RWPE2 (cell line): ENCODE results near the gene TSTD1.
"Not testable (repeated sequence)": the region's sequence is repeated elsewhere in the genome, so short reads cannot be mapped to it uniquely, and the experiment has no call there.

Experiments
- ATAC-seq: fragments of 200-7000 bp; cut with Tn5 transposase; 3 replicates; pipeline ENCODE4 v1.9.1; 2021; ENCODE audit warnings: low read depth
- DNase-seq: peaks from one replicate; pipeline ENCODE4 v3.0.0-alpha.2; 2020; ENCODE audit warnings: low spot score
- H3K27ac ChIP-seq: fragments of 450-650 bp; 2 replicates; pipeline ENCODE4 v1.5.1; 2017; ENCODE audit warnings: mild to moderate bottlenecking; ENCODE audit not compliant: poor library complexity, severe bottlenecking
- H3K27me3 ChIP-seq: fragments of 250-450 bp; sonication (Bioruptor Pico); 2 replicates; pipeline ENCODE4 v1.5.1; 2021; ENCODE audit warnings: mild to moderate bottlenecking, moderate library complexity; ENCODE audit not compliant: insufficient read depth, poor library complexity, severe bottlenecking
- H3K36me3 ChIP-seq: fragments of 250-450 bp; sonication (Bioruptor Pico); 2 replicates; pipeline ENCODE4 v1.5.1; 2020; ENCODE audit warnings: low read depth, mild to moderate bottlenecking, moderate library complexity
- H3K4me1 ChIP-seq: fragments of 250-450 bp; sonication (Bioruptor Pico); 2 replicates; pipeline ENCODE4 v1.5.1; 2021; ENCODE audit warnings: mild to moderate bottlenecking, moderate library complexity; ENCODE audit not compliant: insufficient read depth, poor library complexity, severe bottlenecking
- H3K4me3 ChIP-seq: fragments of 250-450 bp; sonication (Bioruptor Pico); 2 replicates; pipeline ENCODE4 v1.5.1; 2021; ENCODE audit warnings: mild to moderate bottlenecking, moderate library complexity; ENCODE audit not compliant: severe bottlenecking
- H3K9me3 ChIP-seq: fragments of 250-450 bp; sonication (Bioruptor Pico); 2 replicates; pipeline ENCODE4 v1.5.1; 2021; ENCODE audit warnings: mild to moderate bottlenecking, moderate library complexity; ENCODE audit not compliant: severe bottlenecking
- CTCF ChIP-seq: fragments of 450-650 bp; IDR thresholded peaks from one replicate; pipeline ENCODE4 v1.5.1; 2017; ENCODE audit warnings: mild to moderate bottlenecking, moderate library complexity; ENCODE audit not compliant: poor library complexity, severe bottlenecking

The TSTD1 gene

GRCh38 chr1:161070761-161071160 is 32.0 kb upstream of the TSTD1 start:
- Histone ChIP-seq H3K9me3 (no peaks in the 10 kb centered on the region), H3K4me3 (no peak overlapping the region), H3K27me3 (no peaks in the 10 kb centered on the region), H3K27ac (peak overlapping the region; percentile 20), H3K4me1 (peaks cover 18% of the 10 kb centered on the region), H3K36me3 (no peaks in the 10 kb centered on the region)
- no peak for DNase-seq
- TF ChIP-seq CTCF = no peak
- ATAC-seq = no peak

GRCh38 chr1:161069731-161070270 is 31.0 kb upstream of the TSTD1 start, which contains the start of gene ARHGAP30:
TSS of gene ARHGAP30 (minus strand) at chr1:161069891. CDS start at chr1:161069624, 267 bp downstream.
- Histone ChIP-seq H3K4me3 (no peak within 1 kb of the TSS), H3K36me3 (no peaks in the 10 kb centered on the region), H3K27ac (peak within 1 kb of the TSS; percentile 20), H3K9me3 (no peaks in the 10 kb centered on the region), H3K4me1 (peaks cover 12% of the 10 kb centered on the region), H3K27me3 (no peaks in the 10 kb centered on the region)
- DNase-seq (no peak), ATAC-seq (no peak)
- TF ChIP-seq CTCF = no peak

GRCh38 chr1:161069241-161069640 is 30.5 kb upstream of the TSTD1 start:
- H3K27me3 ChIP-seq = no peaks in the 10 kb centered on the region
- TF ChIP-seq CTCF = no peak
- H3K4me3 ChIP-seq = no peak overlapping the region
- H3K4me1 ChIP-seq = peaks cover 7% of the 10 kb centered on the region
- ATAC-seq (no peak), DNase-seq (no peak)
- no peaks in the 10 kb centered on the region for H3K36me3 ChIP-seq
- no peaks in the 10 kb centered on the region for H3K9me3 ChIP-seq
- H3K27ac ChIP-seq = no peak overlapping the region

GRCh38 chr1:161068306-161069234 is 29.8 kb upstream of the TSTD1 start:
- peaks cover under 1% of the 10 kb centered on the region for H3K4me1 ChIP-seq
- H3K27me3 ChIP-seq = no peaks in the 10 kb centered on the region
- DNase-seq = no peak
- no peak for TF ChIP-seq CTCF
- H3K27ac ChIP-seq = no peak overlapping the region
- ATAC-seq = peak; percentile 27; the same call in 1 of the 3 replicates
- no peaks in the 10 kb centered on the region for H3K36me3 ChIP-seq
- no peaks in the 10 kb centered on the region for H3K9me3 ChIP-seq
- H3K4me3 ChIP-seq = no peak overlapping the region

- no peak for DNase-seq
- Histone ChIP-seq H3K27me3 (no peaks in the 10 kb centered on the region), H3K36me3 (no peaks in the 10 kb centered on the region), H3K4me1 (no peaks in the 10 kb centered on the region), H3K9me3 (no peaks in the 10 kb centered on the region), H3K27ac (no peak overlapping the region), H3K4me3 (no peak overlapping the region)
- no peak for ATAC-seq
- no peak for TF ChIP-seq CTCF
Measured at GRCh38 chr1:161066694-161067093, 27.9 kb upstream of the TSTD1 start.

GRCh38 chr1:161065681-161066080 is 26.9 kb upstream of the TSTD1 start:
- ATAC-seq, H3K4me1 ChIP-seq, H3K9me3 ChIP-seq, H3K27me3 ChIP-seq, DNase-seq, H3K36me3 ChIP-seq, H3K27ac ChIP-seq, H3K4me3 ChIP-seq: not testable (repeated sequence)

GRCh38 chr1:161063936-161064335 is 25.2 kb upstream of the TSTD1 start:
- not testable (repeated sequence) for ATAC-seq, H3K27me3 ChIP-seq, H3K4me3 ChIP-seq, H3K9me3 ChIP-seq, H3K27ac ChIP-seq, H3K4me1 ChIP-seq, H3K36me3 ChIP-seq, DNase-seq
